ENCODE data around the gene RNU1-1.
"Not testable (repeated sequence)": the region's sequence is repeated elsewhere in the genome, so short reads cannot be mapped to it uniquely, and the experiment has no call there.

- TF ChIP-seq, protein P1, sequence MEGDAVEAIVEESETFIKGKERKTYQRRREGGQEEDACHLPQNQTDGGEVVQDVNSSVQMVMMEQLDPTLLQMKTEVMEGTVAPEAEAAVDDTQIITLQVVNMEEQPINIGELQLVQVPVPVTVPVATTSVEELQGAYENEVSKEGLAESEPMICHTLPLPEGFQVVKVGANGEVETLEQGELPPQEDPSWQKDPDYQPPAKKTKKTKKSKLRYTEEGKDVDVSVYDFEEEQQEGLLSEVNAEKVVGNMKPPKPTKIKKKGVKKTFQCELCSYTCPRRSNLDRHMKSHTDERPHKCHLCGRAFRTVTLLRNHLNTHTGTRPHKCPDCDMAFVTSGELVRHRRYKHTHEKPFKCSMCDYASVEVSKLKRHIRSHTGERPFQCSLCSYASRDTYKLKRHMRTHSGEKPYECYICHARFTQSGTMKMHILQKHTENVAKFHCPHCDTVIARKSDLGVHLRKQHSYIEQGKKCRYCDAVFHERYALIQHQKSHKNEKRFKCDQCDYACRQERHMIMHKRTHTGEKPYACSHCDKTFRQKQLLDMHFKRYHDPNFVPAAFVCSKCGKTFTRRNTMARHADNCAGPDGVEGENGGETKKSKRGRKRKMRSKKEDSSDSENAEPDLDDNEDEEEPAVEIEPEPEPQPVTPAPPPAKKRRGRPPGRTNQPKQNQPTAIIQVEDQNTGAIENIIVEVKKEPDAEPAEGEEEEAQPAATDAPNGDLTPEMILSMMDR (IDR thresholded peaks at IDR 0.05) = not testable (repeated sequence)
- TF ChIP-seq POLR2A (IDR thresholded peaks at IDR 0.05) = not testable (repeated sequence)
Observed at GRCh38 chr1:16561035-16561434, 47.0 kb upstream of the RNU1-1 start.

Data from heart left ventricle (tissue), 13 donors.